Measurements from ENCODE around the gene UBASH3A. TPM values are rescaled to one million over a fixed set of nuclear protein-coding genes. Genes with fewer than 3 reads are reported as not detected.

Gene UBASH3A
- total RNA-seq, 1 experiment from 2014 or later: 0.07 TPM

- TF ChIP-seq ZBTB33 (IDR thresholded peaks at IDR 0.05; ENCODE audit: extremely low read depth, insufficient replicate concordance, low read length): no peak
- no peak for TF ChIP-seq JUND (IDR thresholded peaks at IDR 0.05)
- TF ChIP-seq CTCF (IDR thresholded peaks at IDR 0.05 in 2 of 3, conservative IDR thresholded peaks at IDR 0.05 in 1 of 3; ENCODE audit: borderline replicate concordance in 1 of 3, insufficient read depth in 1 of 3, low read depth in 2 of 3, low read length in 2 of 3): no peak
- no peak for TF ChIP-seq ZNF274 (IDR thresholded peaks at IDR 0.05; ENCODE audit: low read depth, low read length)
- no peak for TF ChIP-seq EZH2 (IDR thresholded peaks at IDR 0.05)
Measured at GRCh38 chr21:42362198-42362597, 41.5 kb upstream of the UBASH3A start (continued).

- intact Hi-C loops (cut with micrococcal nuclease): no loop called here
- Histone ChIP-seq H3K4me3 (replicated peaks in 1 of 2; ENCODE audit: low read depth in 1 of 2, low read length in 2 of 2) (no peak overlapping the region), H3K27ac (ENCODE audit: low read depth, low read length) (no peak overlapping the region), H3K27me3 (ENCODE audit: insufficient read depth, low read length) (no peaks in the 10 kb centered on the region), H2AFZ (ENCODE audit: low read depth, low read length, poor library complexity, severe bottlenecking) (no peak overlapping the region), H3K9ac (ENCODE audit: low read length) (no peak overlapping the region), H3K79me2 (ENCODE audit: insufficient read depth, low read length) (no peaks in the 10 kb centered on the region), H3K36me3 (ENCODE audit: control insufficient read depth in 1 of 2, insufficient read depth in 2 of 2, low read length in 2 of 2) (no peaks in the 10 kb centered on the region), H3K9me3 (ENCODE audit: control insufficient read depth in 1 of 2, insufficient read depth in 1 of 2, low read depth in 1 of 2, low read length in 2 of 2) (no peaks in the 10 kb centered on the region), H4K20me1 (ENCODE audit: insufficient read depth) (no peaks in the 10 kb centered on the region), H3K4me1 (ENCODE audit: control insufficient read depth in 1 of 2, insufficient read depth in 2 of 2, low read length in 2 of 2) (no peaks in the 10 kb centered on the region), H3K9me2 (ENCODE audit: insufficient read depth) (no peaks in the 10 kb centered on the region), H3K4me2 (ENCODE audit: low read length) (no peak overlapping the region)
- DNase-seq (ENCODE audit: low read depth, low spot score) (no peak), ATAC-seq (no peak)
- BruUV-seq (replicated peaks): no TSS peak
- ChIA-PET POLR2A (no interaction called here), CTCF (interaction anchor here (0.7 to 1.5 kb wide), 2 partner anchors 12 to 19 kb away, joined by 4 to 5 read pairs; no protein-coding TSS in a partner anchor), RAD21 (ENCODE audit: low non-redundant PET in 1 of 2, low total read pairs in 2 of 2, uncharacterized antibody in 2 of 2, unreplicated experiment in 2 of 2) (interaction anchor here (0.6 kb wide), 2 partner anchors 88 to 188 kb away, joined by 4 to 7 read pairs; no protein-coding TSS in a partner anchor)
- no peak for TF ChIP-seq JUND (IDR thresholded peaks at IDR 0.05)
- no peak for TF ChIP-seq EGR1 (IDR thresholded peaks at IDR 0.05; ENCODE audit: low read depth)
- no peak for TF ChIP-seq RAD21 (IDR thresholded peaks at IDR 0.05; ENCODE audit: low read depth)
- no peak for TF ChIP-seq SIN3A (IDR thresholded peaks at IDR 0.05; ENCODE audit: low read depth)
- TF ChIP-seq ELF1 (IDR thresholded peaks at IDR 0.05; ENCODE audit: borderline replicate concordance, low read depth): no peak
- TF ChIP-seq POLR2A (IDR thresholded peaks at IDR 0.05; ENCODE audit: borderline replicate concordance, extremely low read depth, insufficient read depth, insufficient read length): no peak
- no peak for TF ChIP-seq ZFX (IDR thresholded peaks at IDR 0.05)
- TF ChIP-seq CTCF (IDR thresholded peaks at IDR 0.05 in 2 of 3, conservative IDR thresholded peaks at IDR 0.05 in 1 of 3; ENCODE audit: borderline replicate concordance in 1 of 3, insufficient read depth in 1 of 3, low read depth in 2 of 3, low read length in 2 of 3): no peak
- TF ChIP-seq CEBPB (IDR thresholded peaks at IDR 0.05; ENCODE audit: low read depth): no peak
- no peak for TF ChIP-seq ZBTB33 (IDR thresholded peaks at IDR 0.05; ENCODE audit: extremely low read depth, insufficient replicate concordance, low read length)
- TF ChIP-seq SP1 (IDR thresholded peaks at IDR 0.05; ENCODE audit: low read depth): no peak
- no peak for TF ChIP-seq ATF3 (IDR thresholded peaks at IDR 0.05)
- no peak for TF ChIP-seq MAX (IDR thresholded peaks at IDR 0.05)
- TF ChIP-seq SRF (IDR thresholded peaks at IDR 0.05; ENCODE audit: low read depth): no peak
- no peak for TF ChIP-seq YY1 (IDR thresholded peaks at IDR 0.05; ENCODE audit: extremely low read depth, insufficient replicate concordance, low read depth, low read length)
Measured at GRCh38 chr21:42362700-42363099, 41.0 kb upstream of the UBASH3A start.

All from HCT116 (cell line).